ENCODE results near the gene DNAJC17.

The DNAJC17 gene

DNA sequence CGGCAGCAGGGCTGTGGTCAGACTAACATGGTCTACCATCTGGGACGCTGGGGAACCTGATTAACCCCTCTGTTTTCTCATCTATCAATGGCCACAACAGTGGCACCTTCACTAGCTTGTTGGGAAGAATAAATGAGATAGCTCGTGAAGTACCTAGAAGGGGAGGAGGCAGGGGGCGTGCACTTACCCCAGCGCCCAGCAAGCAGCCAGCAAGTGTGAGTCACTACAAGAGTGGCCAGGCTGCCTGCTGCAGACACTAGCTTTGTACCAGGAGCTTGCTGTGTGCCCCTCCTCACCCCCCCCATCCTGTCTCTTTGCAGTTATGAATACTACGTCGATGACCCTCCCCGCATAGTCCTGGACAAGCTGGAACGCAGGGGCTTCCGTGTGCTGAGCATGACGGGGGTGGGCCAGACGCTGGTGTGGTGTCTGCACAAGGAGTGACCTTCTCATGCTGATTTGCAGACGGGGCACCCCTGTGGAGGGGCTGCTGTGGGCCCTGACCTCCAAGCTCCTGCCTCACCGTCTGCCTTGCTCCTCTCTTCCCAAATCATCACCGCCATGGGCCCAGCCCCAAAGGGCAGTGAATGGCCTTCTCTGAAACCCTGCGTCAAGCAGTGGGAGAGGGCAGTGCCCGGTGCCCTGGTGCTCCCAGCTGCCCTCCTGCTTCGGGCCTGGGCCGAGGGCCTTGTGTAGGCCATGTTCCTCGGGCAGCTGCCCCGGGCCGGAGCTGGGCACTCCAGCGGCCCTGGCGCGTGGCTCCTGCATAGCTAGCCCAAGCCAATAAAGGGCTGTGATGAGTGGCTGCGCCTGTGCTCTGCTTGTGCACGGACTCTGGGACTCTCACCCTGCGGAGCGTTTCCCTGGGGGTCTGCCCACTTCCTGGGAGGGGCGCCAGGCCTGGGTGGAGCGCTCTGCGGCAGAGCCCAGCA lies 40.1 kb downstream of the DNAJC17 start:
- no peak for DNase-seq (ENCODE audit: low read depth in 2 of 2)

DNA sequence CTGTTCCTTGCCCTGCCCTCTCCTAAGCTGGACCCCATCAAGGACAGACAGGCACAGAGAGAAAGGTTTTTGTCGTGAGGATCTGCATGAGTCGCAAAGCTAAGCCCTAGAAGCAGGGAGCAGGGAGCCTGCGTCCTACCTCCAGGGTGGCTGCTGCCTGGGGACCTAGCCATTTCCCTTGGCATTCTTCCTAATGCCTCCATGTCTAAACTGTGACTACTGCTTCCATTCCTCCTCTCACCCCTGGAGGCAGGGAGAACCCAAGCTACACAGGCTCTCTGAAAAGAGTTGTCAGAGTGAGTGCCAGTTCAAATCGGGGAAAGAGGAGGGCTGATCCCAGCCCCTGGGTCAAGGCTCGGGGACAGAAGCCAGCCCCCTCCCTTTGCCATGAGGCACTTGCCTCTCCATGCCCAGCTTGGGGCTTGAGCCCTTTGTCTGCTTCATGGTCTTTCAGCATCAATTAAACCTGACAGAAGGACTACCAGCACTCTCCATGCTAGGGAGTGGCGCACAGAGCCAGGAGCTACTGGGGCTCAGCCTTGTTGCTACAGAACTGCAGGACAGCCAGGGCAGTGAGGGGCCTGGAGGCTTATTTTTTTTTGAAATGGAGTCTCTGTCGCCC lies 41.0 kb downstream of the DNAJC17 start:
- no peak for DNase-seq (ENCODE audit: low read depth in 2 of 2)

DNA sequence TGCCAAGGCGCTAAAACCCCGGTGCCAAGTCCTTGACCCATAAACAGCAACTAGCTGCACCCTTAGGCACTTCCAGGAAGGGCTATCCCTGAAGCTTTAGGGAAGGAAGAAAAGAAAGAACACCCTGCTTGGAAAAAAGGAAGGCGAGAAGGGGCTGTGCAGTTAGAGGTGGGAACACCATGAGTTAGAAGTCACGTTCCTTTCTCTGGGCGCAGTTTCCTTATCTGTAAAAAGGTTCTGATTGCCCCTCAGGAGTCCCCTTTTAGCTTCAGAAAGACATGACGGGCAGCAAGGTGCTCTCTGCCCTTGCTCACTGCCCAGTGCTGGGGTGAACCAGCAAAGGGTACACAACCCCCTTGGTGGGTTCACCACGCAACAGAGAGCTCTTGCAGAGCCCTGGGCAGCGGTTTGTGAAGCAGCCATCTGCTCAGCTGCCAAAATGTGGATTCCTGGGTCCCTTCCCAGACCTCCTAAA lies 42.6 kb downstream of the DNAJC17 start:
- no peak for DNase-seq (ENCODE audit: low read depth in 2 of 2)

DNA sequence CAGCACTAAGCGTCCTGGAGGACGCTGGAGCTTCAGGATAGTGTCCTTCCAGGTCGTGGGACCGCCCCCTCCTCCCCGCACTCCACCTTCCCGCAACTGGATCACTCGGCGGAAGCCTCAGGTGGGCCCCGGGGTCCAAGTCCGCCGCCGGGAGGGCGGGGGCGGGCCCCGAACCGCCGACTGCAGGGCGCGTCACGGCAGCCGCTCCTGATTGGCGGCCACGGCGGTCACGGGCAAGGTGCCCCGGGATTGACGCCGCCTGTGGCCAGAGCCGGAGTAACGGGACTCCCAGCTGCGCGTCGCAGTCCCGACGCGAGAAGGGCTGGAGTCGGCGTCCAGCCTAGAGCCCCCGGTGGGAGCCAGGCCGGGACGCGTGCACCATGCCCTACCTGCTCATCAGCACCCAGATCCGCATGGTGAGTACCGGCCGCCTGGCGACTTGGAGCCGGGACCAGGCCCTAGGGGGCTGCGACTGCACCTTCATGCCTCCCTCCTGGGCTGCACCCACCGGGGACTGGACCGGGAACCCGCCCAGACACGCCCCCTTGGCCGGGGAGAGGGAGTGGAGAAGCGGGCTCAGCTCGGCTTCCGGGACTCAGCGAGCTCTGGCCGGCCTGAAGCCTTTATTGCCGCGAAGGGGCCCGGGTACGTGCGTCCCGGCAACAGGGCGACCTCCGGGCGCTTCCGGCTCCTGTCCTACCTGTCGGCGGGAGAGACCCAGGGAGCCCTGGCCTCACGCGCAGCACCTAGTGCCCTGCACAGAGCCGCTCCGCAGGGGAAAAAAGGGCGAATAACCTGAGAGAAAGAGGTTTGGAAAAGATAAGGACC lies 43.3 kb downstream of the DNAJC17 start, which contains the start of gene GCHFR:
Gene GCHFR (plus strand): TSS at position 268 of the 828 bp plus-strand sequence. CDS start 113 bp downstream, at position 381.
- DNase-seq (ENCODE audit: low read depth in 2 of 2) = peak; percentile 38 to 63

DNA sequence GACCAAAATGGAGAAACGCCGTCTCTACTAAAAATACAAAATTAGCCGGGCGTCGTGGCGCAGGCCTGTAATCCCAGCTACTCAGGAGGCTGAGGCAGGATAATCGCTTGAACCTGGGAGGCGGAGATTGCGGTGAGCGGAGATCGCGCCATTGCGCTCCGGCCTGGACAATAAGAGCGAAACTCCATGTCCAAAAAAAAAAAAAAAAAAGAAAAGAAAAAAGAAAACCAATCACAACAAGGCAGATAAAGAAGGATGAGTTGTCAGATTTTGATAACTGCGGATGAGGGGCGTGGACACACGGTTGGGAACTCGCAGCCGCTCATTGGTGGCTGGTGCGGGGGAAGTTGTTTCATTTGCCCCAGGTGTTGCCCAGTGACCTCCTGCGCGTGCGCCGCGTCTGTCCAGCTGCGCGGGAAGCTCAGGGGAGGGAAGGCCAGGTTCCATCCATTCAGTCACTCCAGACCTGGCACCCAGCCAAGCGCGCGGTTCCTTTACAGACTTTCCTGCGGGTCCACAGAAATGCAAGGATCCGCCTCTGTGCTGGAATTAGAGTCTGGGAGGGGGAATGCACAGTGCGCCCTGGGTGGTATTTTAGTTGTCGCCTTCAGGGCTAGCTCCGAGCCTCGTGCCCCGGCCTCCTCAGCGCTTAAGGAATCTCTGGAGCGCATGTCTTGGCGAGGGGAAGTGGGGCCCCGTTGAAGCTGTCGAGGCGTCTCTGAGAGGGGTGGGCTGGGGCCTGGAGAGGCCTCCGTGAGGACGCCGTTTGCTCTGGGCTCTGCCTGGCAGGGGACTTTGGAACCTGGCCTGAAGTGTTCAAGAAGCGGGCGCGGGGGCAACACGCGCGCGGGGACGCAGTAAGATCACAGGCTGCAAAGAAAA lies 44.1 kb downstream of the DNAJC17 start:
- DNase-seq (ENCODE audit: low read depth in 2 of 2) = no peak

DNA sequence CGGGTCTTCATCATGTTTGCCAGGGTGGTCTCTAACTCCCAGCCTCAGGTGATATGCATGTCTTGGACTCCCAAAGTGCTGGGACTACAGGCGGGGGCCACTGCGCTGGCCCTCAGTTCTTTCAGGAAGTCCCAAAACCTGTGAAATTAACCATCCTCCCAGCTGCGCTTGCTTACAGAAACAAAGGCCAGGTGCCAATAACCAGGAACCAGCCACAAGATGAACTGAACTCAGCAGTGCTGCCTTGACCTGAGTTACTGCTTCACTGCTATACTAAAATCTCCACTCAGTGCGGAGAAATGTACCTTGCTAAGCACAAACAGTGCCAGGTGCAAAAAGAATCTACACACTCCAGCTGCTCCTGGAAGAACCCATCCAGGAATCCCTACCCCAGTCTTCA lies 47.3 kb downstream of the DNAJC17 start:
- no peak for DNase-seq (ENCODE audit: low read depth in 2 of 2)

DNA sequence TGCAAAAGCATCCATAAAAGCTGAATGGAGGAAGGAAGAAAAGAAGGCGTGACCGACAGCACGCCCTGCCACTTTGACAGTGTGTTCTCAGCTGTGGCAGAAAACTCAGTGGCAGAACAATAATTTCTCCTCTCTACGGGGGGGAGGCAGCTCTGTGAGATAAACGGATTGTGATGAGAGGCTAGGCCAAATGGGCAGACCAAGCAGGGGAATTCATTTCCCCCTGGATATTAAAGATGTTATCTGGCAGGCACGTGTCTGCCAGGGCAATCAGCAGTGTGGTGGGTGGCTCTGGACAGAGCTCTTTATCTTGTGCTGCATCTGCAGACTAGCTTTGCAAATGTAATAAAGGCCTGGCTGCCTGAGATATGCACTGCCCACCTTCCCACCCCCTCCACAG lies 50.3 kb downstream of the DNAJC17 start:
- DNase-seq (ENCODE audit: low read depth in 2 of 2) = no peak

DNA sequence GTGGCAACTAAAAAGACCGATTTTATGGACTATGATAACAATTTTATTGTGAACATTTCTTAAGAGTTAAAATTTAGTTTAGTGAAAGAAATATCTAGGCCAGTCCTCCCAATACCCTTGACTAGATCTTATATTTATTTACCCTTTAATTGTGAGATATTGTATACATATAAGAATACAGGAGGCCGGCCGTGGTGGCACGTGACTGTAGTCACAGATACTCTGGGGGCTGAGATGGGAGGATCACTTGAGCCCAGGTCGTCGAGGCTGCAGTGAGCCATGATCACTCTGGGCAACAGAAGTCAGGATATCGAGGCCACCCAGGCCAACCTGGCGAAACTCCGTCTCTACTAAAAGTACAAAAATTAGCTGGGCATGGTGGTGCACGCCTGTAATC lies 51.5 kb downstream of the DNAJC17 start:
- no peak for DNase-seq (ENCODE audit: low read depth in 2 of 2)

DNA sequence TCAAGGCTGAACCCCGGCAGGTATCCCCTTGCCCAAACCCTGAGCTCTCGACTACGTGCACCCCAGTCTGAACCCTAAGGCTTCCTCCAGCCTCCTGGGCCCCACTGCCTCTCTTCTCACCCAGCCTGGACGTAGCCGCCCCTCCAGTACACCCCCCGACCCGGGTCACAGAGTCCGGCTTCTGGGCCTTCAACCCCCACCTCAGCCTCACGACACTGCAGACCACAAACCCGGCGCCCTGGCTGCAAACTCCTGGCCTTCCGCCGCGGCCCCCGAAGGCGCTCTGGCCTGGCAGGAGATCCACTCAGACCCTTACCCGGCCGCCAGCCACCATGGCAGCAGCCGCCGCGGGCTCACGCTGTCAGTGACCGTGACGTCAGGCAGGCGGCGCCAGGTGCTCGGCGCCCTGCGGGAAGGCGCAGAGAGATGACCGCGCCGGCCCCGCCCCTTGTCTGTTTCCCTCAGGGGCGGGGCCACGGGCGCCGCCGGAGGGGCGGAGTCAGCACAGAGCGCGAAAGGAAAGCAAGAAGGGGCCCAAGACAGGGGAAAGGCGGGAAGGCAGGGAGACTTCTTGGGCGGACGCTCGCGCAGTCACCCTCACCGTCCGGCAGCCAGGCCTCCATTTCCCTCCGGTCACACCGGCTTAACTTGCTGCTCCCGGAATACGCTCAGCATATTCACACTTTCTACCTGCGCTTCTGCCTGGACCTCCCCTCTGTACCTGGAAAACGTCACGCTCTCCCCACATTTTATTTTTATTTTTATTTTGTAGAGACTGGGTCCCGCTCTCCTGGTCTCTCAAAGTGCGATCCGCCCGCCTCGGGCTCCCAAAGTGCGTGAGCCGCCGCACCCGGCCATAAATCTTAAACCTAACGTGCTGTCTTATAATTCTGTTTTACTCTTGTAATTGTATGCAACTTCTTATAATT lies 52.1 kb downstream of the DNAJC17 start, which contains the start of gene RMDN3:
Gene RMDN3 (minus strand): TSS at position 372 of the 929 bp plus-strand sequence. CDS start 471 bp downstream, outside the sequence.
- peak; percentile 87 to 94 for DNase-seq (ENCODE audit: low read depth in 2 of 2)

DNA sequence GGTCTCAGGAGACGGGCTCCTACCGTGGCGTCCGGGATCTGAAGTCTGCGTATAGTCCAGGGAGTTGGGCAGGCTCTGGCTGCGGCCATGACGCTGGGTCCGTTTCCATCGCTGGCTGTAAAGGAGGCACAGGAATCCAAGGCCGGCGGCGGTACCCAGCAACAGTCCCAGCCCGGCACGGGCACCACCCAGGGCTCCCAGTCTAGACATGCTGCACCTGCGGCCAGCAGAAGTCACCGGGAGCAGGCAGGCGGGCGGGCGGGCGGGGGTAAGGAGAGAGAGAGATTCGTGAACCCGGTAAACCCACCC lies 52.7 kb downstream of the DNAJC17 start:
- DNase-seq (ENCODE audit: low read depth in 2 of 2) = no peak

DNA sequence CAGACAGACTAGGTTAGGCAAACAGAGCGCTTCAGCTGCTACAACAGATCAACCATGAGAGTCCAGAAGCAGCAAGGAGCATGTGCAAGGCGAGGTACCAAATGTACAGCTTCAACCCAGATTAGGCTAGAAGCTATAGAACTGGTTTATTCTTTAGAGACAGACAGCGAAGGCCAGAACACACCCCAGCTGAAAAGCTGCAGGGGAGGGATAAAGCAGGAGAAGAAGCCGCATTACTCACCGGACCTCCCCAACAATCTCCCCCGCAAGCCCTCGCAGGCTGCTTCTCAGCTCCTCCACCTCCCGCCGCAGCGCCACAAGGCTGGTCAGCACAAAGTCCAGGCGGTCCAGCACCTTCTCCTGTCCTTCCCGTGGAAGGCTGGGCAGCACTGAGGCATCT lies 55.5 kb downstream of the DNAJC17 start:
- DNase-seq (ENCODE audit: low read depth in 2 of 2) = no peak

DNA sequence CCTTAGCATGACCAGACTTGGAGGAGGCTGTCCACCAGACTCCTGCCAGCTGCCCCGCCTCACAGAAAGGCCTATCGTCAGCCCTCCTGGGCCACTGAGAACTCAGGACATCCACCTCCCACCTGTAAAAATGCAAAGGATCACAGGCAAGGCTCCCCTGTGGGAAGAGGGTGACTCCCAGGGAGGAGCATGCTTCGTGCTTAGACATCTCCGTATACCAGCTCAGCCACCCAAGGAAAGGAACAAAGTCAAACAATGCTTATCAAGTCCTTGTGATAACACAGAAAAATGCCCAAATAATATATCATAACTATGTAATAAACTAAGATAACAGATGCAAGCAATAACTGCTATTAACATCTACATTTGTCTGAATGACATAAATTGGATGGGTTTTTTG lies 56.4 kb downstream of the DNAJC17 start:
- no peak for DNase-seq (ENCODE audit: low read depth in 2 of 2)

DNA sequence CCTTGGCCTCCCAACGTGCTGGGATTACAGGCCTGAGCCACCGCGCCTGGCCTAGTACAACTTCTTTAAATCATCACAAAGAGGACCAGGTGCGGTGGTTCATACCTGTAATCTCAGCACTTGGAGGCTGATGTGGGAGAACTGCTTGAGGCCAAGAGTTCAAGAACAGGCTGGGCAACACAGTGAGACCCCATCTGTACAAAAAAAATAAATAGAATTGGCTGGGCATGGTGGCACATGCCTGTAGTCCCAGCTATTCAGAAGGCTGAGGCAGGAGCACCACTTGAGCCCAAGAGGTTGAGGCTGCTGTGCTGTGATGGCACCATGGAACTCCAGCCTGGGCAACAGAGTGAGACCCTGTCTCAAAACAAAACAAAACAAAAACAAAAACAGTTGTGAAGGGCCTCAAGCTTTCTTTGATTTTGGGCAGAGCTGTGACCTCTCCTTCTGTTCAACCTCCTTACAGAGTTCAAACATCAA lies 58.1 kb downstream of the DNAJC17 start:
- DNase-seq (ENCODE audit: low read depth in 2 of 2) = no peak

DNA sequence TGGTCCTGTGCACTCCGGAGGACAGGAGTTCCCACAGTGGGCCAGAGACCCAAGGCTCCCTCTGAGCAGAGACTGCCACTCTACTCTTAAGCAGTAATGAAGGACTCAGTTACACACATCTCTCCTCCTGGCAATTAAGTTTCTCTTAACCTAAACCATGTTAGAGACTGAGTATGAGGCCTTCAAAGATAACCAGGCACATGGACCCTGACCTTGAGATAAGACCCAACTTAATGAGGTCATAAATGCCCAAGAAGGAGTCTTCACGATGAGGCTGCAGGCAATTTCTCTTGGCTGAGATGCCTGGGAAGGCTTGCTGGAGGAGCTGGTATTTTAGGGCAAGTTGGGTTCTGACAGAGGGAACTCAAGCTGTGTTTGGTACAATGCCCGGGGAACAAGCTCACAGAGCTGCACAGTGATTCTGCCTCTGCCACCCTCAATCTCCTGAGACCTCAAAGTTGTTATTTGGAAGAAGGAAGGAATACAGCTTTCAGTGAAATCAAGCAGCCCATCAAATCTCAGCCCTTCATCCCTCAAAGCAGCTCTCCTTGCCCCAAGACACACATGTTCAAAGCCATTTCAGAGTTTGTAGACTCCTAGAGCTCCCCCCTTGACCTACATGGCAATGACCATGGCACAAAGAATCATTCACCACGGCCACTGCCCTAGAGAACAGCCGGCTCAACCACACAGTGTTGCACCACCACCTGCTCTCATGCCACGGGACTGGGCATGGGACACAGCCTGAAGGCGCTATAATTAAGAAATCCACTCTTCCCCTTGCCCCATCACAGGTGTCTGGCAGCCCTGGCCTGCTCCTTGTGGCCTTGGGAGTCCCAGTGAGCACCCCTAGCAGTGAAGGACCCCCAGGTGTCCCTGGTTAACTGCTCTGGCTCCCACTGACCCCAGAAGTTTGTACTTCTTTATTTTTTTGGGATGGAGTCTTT lies 59.3 kb downstream of the DNAJC17 start:
- no peak for DNase-seq (ENCODE audit: low read depth in 2 of 2)

DNA sequence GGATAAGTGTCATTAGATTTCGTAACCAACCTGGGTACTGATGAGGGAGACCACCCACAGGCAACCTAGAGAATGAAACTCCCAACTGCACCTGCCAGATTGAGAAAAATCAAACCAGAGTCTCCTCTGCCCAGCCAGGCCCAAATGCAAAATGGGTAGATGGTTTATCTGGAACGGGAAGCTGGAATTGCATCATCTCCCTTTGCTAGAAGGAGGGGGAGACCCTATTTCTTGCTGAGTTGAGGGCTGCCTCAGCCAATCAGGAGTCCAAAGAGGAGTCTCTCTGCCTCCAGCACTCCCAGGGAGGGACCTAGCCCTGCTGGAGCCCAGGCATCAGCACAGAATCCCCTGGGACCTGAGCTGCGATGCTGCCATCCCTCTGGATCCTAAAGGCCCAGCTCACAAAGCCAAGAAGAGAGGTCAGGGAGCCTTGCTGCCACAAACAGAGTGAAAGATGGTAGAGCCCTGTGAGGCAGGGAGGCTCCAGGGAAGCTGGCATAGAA lies 60.3 kb downstream of the DNAJC17 start:
- no peak for DNase-seq (ENCODE audit: low read depth in 2 of 2)

DNA sequence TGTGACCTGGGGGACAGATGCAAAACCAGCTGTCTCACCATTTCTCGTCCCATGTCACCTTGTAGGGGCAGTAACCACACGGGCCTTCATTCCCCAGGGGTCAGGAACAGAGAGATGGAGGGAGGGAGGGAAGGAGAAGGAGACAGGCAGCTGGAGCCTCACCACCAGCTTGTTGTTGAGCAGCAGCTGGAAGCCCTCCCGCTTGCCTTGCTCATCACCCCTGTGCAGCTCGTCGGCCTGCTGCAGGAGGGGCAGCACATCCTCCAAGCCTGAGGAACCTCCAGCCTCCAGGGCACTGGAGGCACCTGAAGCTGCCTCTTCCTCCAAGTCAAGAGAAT lies 62.5 kb downstream of the DNAJC17 start:
- no peak for DNase-seq (ENCODE audit: low read depth in 2 of 2)

DNA sequence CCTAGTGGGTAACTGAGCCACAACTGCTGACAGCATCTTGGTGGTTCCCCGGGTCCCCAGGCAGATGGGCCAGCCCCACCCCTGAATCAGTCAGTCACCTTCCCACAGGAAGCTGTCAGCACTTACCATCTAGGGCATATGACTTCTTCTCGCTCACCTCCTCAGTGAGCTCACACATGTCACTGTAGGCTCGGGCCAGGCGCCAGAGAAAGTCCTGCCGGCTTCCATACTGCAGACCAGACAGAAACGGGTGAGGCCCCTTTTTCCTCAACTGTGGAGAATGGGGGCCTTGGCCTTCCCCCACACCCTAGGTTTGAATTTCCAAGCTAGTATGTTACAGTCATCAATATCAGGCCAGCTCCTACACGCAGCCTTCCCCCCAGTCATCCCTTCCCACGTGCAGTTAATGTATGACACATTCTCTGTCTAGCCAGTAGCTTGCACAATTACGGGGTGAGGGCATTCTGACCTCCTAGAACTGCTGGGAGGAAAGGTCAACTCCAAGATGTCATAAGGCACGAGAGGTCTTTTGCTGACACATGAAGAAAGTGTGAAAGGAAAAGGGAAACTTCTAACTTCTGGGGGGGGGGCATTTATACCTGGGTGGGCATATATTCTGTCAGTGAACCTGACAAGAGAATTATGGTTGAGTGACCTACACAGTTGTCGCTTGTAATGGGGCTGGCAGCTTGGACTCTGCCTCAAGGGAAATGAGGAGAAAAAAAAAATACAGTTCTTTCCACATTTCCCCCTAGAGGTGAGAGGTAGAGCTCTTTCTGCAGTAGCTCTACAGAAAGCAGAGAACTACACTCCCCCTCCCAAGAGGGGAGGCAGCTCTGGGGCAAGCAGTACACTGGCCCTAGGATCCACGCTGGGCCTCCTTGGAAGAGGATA lies 63.1 kb downstream of the DNAJC17 start:
- peak in 1 of 2 donors; percentile 31 for DNase-seq (ENCODE audit: low read depth in 2 of 2)

DNA sequence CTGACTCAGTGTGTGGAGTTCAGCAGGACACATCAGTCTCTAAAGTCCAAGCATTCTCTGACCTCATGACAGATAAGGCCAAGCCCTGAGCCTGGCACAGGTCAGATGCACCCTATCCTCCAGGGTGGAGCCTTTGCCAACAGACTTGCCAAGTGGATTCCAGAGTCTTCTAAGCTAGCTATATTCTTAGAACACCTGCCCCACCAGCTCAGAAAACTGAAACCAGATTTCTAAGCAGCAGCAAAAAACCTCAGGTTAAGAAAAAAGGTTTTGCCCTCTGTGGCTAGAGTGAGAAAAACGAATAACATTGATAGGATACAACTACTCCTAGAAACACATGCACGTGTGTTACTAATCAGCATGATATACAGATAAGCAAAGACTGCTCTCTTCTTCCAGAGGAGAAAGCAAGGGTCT lies 63.8 kb downstream of the DNAJC17 start:
- DNase-seq (ENCODE audit: low read depth in 2 of 2) = no peak
